ENCODE measurements around the gene LZTS3. TPM values are rescaled to one million over a fixed set of nuclear protein-coding genes. Genes with fewer than 3 reads are reported as not detected.

Gene LZTS3
- total and polyA plus RNA-seq, 2 of the 13 experiments (the other 11 are each of a cell fraction or from before 2014, with no cell fraction given), result 10.1 to 31.3 TPM

DNA sequence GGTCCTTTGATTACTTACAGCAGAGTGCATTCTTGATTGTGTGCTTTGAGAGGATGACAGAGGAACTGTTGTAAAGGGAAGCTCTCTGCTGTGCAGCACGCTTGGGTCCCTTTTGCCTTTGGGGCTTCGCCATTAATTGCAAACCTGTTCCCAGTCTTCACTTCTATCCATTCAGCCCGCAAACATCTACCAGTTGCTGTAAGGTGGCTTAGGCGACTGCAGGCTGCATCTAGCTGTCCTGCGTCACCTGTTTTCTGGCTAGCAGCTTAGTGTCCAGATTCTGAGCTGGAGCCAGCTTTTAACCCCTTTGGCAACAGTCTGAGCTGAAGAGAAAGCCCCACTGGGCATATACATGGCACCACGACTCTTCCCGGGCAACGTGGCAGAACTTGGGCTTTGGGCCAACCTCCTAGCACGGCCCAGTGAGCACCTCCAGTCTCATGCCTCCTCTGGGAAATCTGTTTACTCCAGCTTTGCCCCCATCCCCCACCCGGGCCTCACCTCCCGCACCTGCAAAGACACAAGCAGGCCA is 11.2 kb downstream of the LZTS3 start (continued):
- TF ChIP-seq ZNF776 (CRISPR knock-in tag; IDR thresholded peaks at IDR 0.05) (no peak), ATM (IDR thresholded peaks at IDR 0.05; ENCODE audit: borderline replicate concordance) (no peak), GPN1 (CRISPR knock-in tag; IDR thresholded peaks at IDR 0.05; ENCODE audit: borderline replicate concordance) (no peak), SETDB1 (CRISPR knock-in tag; IDR thresholded peaks at IDR 0.05; ENCODE audit: borderline replicate concordance) (no peak), PRPF4 (IDR thresholded peaks at IDR 0.05; ENCODE audit: low read depth, low read length, poor library complexity, severe bottlenecking) (peak; percentile 87), ZNF563 (CRISPR knock-in tag; IDR thresholded peaks at IDR 0.05) (no peak), ZNF430 (CRISPR knock-in tag; IDR thresholded peaks at IDR 0.05) (no peak), HES4 (CRISPR knock-in tag; IDR thresholded peaks at IDR 0.05; ENCODE audit: borderline replicate concordance) (no peak), HOXD1 (CRISPR knock-in tag; IDR thresholded peaks at IDR 0.05) (no peak), JUN (CRISPR knock-in tag; IDR thresholded peaks at IDR 0.05) (no peak), HMG20B (CRISPR knock-in tag; conservative IDR thresholded peaks at IDR 0.05) (no peak), GABPB1 (CRISPR knock-in tag; IDR thresholded peaks at IDR 0.05) (no peak), ZNF883 (CRISPR knock-in tag; IDR thresholded peaks at IDR 0.05; ENCODE audit: not compliant biosample characterization) (no peak), PRMT3 (CRISPR knock-in tag; IDR thresholded peaks at IDR 0.05; ENCODE audit: borderline replicate concordance, low read depth) (no peak), ZNF331 (CRISPR knock-in tag; IDR thresholded peaks at IDR 0.05) (0 out of 2 replicates have a peak, but pooled peaks have one; percentile 17), NR2F2 (IDR thresholded peaks at IDR 0.05; ENCODE audit: borderline replicate concordance, low read depth) (no peak), MATR3 (CRISPR knock-in tag; IDR thresholded peaks at IDR 0.05) (no peak), ARID2 (CRISPR knock-in tag; IDR thresholded peaks at IDR 0.05; ENCODE audit: borderline replicate concordance) (no peak)
- TF ChIP-seq, protein P1, sequence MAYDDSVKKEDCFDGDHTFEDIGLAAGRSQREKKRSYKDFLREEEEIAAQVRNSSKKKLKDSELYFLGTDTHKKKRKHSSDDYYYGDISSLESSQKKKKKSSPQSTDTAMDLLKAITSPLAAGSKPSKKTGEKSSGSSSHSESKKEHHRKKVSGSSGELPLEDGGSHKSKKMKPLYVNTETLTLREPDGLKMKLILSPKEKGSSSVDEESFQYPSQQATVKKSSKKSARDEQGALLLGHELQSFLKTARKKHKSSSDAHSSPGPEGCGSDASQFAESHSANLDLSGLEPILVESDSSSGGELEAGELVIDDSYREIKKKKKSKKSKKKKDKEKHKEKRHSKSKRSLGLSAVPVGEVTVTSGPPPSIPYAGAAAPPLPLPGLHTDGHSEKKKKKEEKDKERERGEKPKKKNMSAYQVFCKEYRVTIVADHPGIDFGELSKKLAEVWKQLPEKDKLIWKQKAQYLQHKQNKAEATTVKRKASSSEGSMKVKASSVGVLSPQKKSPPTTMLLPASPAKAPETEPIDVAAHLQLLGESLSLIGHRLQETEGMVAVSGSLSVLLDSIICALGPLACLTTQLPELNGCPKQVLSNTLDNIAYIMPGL (CRISPR knock-in tag; IDR thresholded peaks at IDR 0.05; ENCODE audit: borderline replicate concordance in 1 of 2, low read depth in 1 of 2), result no peak
- TF ChIP-seq, protein P2, sequence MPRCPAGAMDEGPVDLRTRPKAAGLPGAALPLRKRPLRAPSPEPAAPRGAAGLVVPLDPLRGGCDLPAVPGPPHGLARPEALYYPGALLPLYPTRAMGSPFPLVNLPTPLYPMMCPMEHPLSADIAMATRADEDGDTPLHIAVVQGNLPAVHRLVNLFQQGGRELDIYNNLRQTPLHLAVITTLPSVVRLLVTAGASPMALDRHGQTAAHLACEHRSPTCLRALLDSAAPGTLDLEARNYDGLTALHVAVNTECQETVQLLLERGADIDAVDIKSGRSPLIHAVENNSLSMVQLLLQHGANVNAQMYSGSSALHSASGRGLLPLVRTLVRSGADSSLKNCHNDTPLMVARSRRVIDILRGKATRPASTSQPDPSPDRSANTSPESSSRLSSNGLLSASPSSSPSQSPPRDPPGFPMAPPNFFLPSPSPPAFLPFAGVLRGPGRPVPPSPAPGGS (CRISPR knock-in tag; IDR thresholded peaks at IDR 0.05), result no peak; the same call in 1 of the 2 replicates
- TF ChIP-seq, protein P3, sequence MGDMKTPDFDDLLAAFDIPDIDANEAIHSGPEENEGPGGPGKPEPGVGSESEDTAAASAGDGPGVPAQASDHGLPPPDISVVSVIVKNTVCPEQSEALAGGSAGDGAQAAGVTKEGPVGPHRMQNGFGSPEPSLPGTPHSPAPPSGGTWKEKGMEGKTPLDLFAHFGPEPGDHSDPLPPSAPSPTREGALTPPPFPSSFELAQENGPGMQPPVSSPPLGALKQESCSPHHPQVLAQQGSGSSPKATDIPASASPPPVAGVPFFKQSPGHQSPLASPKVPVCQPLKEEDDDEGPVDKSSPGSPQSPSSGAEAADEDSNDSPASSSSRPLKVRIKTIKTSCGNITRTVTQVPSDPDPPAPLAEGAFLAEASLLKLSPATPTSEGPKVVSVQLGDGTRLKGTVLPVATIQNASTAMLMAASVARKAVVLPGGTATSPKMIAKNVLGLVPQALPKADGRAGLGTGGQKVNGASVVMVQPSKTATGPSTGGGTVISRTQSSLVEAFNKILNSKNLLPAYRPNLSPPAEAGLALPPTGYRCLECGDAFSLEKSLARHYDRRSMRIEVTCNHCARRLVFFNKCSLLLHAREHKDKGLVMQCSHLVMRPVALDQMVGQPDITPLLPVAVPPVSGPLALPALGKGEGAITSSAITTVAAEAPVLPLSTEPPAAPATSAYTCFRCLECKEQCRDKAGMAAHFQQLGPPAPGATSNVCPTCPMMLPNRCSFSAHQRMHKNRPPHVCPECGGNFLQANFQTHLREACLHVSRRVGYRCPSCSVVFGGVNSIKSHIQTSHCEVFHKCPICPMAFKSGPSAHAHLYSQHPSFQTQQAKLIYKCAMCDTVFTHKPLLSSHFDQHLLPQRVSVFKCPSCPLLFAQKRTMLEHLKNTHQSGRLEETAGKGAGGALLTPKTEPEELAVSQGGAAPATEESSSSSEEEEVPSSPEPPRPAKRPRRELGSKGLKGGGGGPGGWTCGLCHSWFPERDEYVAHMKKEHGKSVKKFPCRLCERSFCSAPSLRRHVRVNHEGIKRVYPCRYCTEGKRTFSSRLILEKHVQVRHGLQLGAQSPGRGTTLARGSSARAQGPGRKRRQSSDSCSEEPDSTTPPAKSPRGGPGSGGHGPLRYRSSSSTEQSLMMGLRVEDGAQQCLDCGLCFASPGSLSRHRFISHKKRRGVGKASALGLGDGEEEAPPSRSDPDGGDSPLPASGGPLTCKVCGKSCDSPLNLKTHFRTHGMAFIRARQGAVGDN (CRISPR knock-in tag; IDR thresholded peaks at IDR 0.05), result peak; percentile 55
- TF ChIP-seq, protein P4, sequence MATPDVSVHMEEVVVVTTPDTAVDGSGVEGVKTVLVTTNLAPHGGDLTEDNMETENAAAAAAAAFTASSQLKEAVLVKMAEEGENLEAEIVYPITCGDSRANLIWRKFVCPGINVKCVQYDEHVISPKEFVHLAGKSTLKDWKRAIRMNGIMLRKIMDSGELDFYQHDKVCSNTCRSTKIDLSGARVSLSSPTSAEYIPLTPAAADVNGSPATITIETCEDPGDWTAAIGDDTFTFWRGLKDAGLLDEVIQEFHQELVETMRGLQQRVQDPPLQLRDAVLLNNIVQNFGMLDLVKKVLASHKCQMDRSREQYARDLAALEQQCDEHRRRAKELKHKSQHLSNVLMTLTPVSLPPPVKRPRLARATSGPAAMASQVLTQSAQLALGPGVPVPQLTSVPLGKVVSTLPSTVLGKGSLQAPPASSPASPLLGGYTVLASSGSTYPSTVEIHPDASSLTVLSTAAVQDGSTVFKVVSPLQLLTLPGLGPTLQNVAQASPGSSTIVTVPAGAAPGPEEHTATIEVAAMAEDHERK (CRISPR knock-in tag; IDR thresholded peaks at IDR 0.05; ENCODE audit: low read depth), result no peak
